ENCODE results near the gene BFAR. TPM values are rescaled to one million over a fixed set of nuclear protein-coding genes. Genes with fewer than 3 reads are reported as not detected.

BFAR gene
- total and polyA plus RNA-seq, 2 experiments from 2014 or later: 44.6 to 98.9 TPM

- H3K27ac ChIP-seq: no peak overlapping the region
- H3K79me2 ChIP-seq: no peaks in the 10 kb centered on the region
- 64% methylated on average over 2 of the region's 2 CpGs for WGBS (ENCODE audit: low lambda C conversion rate, missing lambda C conversion rate)
- H2AFZ ChIP-seq: no peak overlapping the region
- H3K4me3 ChIP-seq: no peak overlapping the region
- H3K9me2 ChIP-seq (replicated peaks; ENCODE audit: insufficient read depth): no peaks in the 10 kb centered on the region
- TF ChIP-seq, protein P1, sequence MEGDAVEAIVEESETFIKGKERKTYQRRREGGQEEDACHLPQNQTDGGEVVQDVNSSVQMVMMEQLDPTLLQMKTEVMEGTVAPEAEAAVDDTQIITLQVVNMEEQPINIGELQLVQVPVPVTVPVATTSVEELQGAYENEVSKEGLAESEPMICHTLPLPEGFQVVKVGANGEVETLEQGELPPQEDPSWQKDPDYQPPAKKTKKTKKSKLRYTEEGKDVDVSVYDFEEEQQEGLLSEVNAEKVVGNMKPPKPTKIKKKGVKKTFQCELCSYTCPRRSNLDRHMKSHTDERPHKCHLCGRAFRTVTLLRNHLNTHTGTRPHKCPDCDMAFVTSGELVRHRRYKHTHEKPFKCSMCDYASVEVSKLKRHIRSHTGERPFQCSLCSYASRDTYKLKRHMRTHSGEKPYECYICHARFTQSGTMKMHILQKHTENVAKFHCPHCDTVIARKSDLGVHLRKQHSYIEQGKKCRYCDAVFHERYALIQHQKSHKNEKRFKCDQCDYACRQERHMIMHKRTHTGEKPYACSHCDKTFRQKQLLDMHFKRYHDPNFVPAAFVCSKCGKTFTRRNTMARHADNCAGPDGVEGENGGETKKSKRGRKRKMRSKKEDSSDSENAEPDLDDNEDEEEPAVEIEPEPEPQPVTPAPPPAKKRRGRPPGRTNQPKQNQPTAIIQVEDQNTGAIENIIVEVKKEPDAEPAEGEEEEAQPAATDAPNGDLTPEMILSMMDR (IDR thresholded peaks at IDR 0.05; ENCODE audit: poor library complexity): peak; percentile 48
- TF ChIP-seq EZH2 (IDR thresholded peaks at IDR 0.05; ENCODE audit: borderline replicate concordance) (no peak), EZH2phosphoT487 (IDR thresholded peaks at IDR 0.05; ENCODE audit: low read depth, severe bottlenecking, unreplicated experiment) (no peak)
- no peaks in the 10 kb centered on the region for H3K27me3 ChIP-seq
- no peaks in the 10 kb centered on the region for H3K9me3 ChIP-seq (ENCODE audit: low read depth)
- H4K20me1 ChIP-seq (ENCODE audit: insufficient read depth, poor library complexity, severe bottlenecking): no peaks in the 10 kb centered on the region
- H3K4me2 ChIP-seq: no peak overlapping the region
- DNase-seq (ENCODE audit: low spot score): peak; percentile 24
- peaks cover 9% of the 10 kb centered on the region for H3K36me3 ChIP-seq (replicated peaks; ENCODE audit: insufficient read depth, low read depth)
- no peaks in the 10 kb centered on the region for H3K4me1 ChIP-seq (ENCODE audit: insufficient read depth)
These were observed 32.6 kb upstream of the BFAR start for GRCh38 chr16:14600164-14600563.

GRCh38 chr16:14602443-14602963 lies 30.2 kb upstream of the BFAR start:
- no peak for DNase-seq (ENCODE audit: low spot score)
- H3K4me2 ChIP-seq: no peak overlapping the region
- no peak overlapping the region for H3K4me3 ChIP-seq
- no peak overlapping the region for H2AFZ ChIP-seq
- no peaks in the 10 kb centered on the region for H4K20me1 ChIP-seq (ENCODE audit: insufficient read depth, poor library complexity, severe bottlenecking)
- no peaks in the 10 kb centered on the region for H3K4me1 ChIP-seq (ENCODE audit: insufficient read depth)
- H3K9me2 ChIP-seq (replicated peaks; ENCODE audit: insufficient read depth): no peaks in the 10 kb centered on the region
- no peaks in the 10 kb centered on the region for H3K79me2 ChIP-seq
- TF ChIP-seq, protein P1 (IDR thresholded peaks at IDR 0.05; ENCODE audit: poor library complexity): no peak
- TF ChIP-seq EZH2 (IDR thresholded peaks at IDR 0.05; ENCODE audit: borderline replicate concordance): no peak
- no peak for TF ChIP-seq EZH2phosphoT487 (IDR thresholded peaks at IDR 0.05; ENCODE audit: low read depth, severe bottlenecking, unreplicated experiment)
- no peaks in the 10 kb centered on the region for H3K27me3 ChIP-seq
- H3K27ac ChIP-seq: no peak overlapping the region
- H3K36me3 ChIP-seq (replicated peaks; ENCODE audit: insufficient read depth, low read depth): peaks cover 9% of the 10 kb centered on the region
- WGBS (ENCODE audit: low lambda C conversion rate, missing lambda C conversion rate): 97% methylated on average over 6 of the region's 6 CpGs
- no peaks in the 10 kb centered on the region for H3K9me3 ChIP-seq (ENCODE audit: low read depth)

GRCh38 chr16:14606102-14606501 lies 26.6 kb upstream of the BFAR start:
- H3K4me1 ChIP-seq (ENCODE audit: insufficient read depth): no peaks in the 10 kb centered on the region
- H3K9me3 ChIP-seq (ENCODE audit: low read depth): no peaks in the 10 kb centered on the region
- no peaks in the 10 kb centered on the region for H4K20me1 ChIP-seq (ENCODE audit: insufficient read depth, poor library complexity, severe bottlenecking)
- H3K36me3 ChIP-seq (replicated peaks; ENCODE audit: insufficient read depth, low read depth): peaks cover 2% of the 10 kb centered on the region
- no peak overlapping the region for H3K27ac ChIP-seq
- H3K27me3 ChIP-seq: no peaks in the 10 kb centered on the region
- DNase-seq (ENCODE audit: low spot score): no peak
- TF ChIP-seq EZH2phosphoT487 (IDR thresholded peaks at IDR 0.05; ENCODE audit: low read depth, severe bottlenecking, unreplicated experiment): no peak
- no peak for TF ChIP-seq EZH2 (IDR thresholded peaks at IDR 0.05; ENCODE audit: borderline replicate concordance)
- TF ChIP-seq, protein P1 (IDR thresholded peaks at IDR 0.05; ENCODE audit: poor library complexity): no peak
- H3K4me2 ChIP-seq: no peak overlapping the region
- WGBS (ENCODE audit: low lambda C conversion rate, missing lambda C conversion rate): 95% methylated on average over 6 of the region's 6 CpGs
- H2AFZ ChIP-seq: no peak overlapping the region
- no peaks in the 10 kb centered on the region for H3K9me2 ChIP-seq (replicated peaks; ENCODE audit: insufficient read depth)
- H3K4me3 ChIP-seq: no peak overlapping the region
- no peaks in the 10 kb centered on the region for H3K79me2 ChIP-seq
